Endothelial cell of umbilical vein (primary cell): ENCODE measurements around the gene FPGS.

Experiments
- CTCF ChIP-seq, 2 donors: IDR thresholded peaks; 1 replicate in 1 of 2; 2 replicates in 1 of 2; pipeline ENCODE4 v1.5.1; 2011; ENCODE audit warnings: low read length in 2 of 2, mild to moderate bottlenecking in 2 of 2, moderate library complexity in 2 of 2, control low read depth in 1 of 2, inconsistent platforms in 1 of 2, low read depth in 1 of 2; ENCODE audit not compliant: insufficient read depth in 1 of 2; ENCODE audit errors: extremely low read depth in 1 of 2
- EZH2 ChIP-seq: IDR thresholded peaks from 2 replicates; pipeline ENCODE4 v1.6.1; 2012; ENCODE audit warnings: borderline replicate concordance, low read depth, mild to moderate bottlenecking, moderate library complexity, low read length, inconsistent platforms; ENCODE audit not compliant: severe bottlenecking
- MAX ChIP-seq: IDR thresholded peaks from 2 replicates; pipeline ENCODE4 v1.6.1; 2011; ENCODE audit not compliant: insufficient read depth, insufficient read length
- POLR2A ChIP-seq: IDR thresholded peaks from 2 replicates; pipeline ENCODE4 v1.6.1; 2012; ENCODE audit warnings: low read depth, mild to moderate bottlenecking, control low read depth, low read length

GRCh38 chr9:127805620-127806019 lies 2.9 kb downstream of the FPGS start:
- peak; percentile 48 to 64 for TF ChIP-seq CTCF (IDR thresholded peaks at IDR 0.05; ENCODE audit: extremely low read depth in 1 of 2, insufficient read depth in 1 of 2, low read depth in 1 of 2, low read length in 2 of 2)
- TF ChIP-seq EZH2, result no peak
- no peak for TF ChIP-seq POLR2A
- no peak for TF ChIP-seq MAX
